ENCODE data around the gene TPRKB.

DNA sequence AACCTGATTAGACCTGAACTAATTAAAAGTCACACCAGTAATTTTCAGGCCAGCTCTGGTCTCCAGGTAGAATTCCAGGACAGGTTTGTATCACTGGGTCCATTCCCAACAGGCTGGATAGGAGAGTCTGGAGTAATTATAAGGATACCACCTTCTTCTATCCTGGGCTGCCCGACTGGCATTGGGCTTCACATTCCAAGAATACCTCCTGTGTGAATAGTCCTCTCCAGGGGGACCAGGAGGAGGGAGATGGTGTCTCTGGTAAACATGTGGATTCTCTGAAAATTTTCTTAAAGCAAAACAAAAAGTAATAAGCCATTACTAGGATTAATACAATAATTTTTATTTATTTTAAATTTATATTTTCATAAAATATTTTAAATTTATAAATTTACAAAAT lies 25.4 kb upstream of the TPRKB start:
- TF ChIP-seq, protein P1, sequence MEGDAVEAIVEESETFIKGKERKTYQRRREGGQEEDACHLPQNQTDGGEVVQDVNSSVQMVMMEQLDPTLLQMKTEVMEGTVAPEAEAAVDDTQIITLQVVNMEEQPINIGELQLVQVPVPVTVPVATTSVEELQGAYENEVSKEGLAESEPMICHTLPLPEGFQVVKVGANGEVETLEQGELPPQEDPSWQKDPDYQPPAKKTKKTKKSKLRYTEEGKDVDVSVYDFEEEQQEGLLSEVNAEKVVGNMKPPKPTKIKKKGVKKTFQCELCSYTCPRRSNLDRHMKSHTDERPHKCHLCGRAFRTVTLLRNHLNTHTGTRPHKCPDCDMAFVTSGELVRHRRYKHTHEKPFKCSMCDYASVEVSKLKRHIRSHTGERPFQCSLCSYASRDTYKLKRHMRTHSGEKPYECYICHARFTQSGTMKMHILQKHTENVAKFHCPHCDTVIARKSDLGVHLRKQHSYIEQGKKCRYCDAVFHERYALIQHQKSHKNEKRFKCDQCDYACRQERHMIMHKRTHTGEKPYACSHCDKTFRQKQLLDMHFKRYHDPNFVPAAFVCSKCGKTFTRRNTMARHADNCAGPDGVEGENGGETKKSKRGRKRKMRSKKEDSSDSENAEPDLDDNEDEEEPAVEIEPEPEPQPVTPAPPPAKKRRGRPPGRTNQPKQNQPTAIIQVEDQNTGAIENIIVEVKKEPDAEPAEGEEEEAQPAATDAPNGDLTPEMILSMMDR (IDR thresholded peaks at IDR 0.05) = no peak
- TF ChIP-seq POLR2AphosphoS5 (IDR thresholded peaks at IDR 0.05) = no peak

Measured in prostate gland (tissue), 2 donors.